Kidney (tissue), 14 donors: Measurements from ENCODE around the gene TJP1. TPM values are rescaled to one million over a fixed set of nuclear protein-coding genes. Genes with fewer than 3 reads are reported as not detected.

ENCODE experiments used
- DNase-seq, 5 donors: peaks; one replicate each; pipeline ENCODE4 v3.0.0-alpha.2; 2013 to 2020
- FAIRE-seq: peaks from 2 replicates; lab custom pipeline; 2012; peaks lifted over from hg19 to GRCh38; lab: Jason Lieb, UNC
- H3K27ac ChIP-seq, 2 donors: one replicate each; pipeline ENCODE4 v1.7.0; 2013; ENCODE audit warnings: low read depth in 2 of 2, low read length in 2 of 2, inconsistent platforms in 1 of 2
- H3K27me3 ChIP-seq: one replicate; pipeline ENCODE4 v1.7.1; 2013; ENCODE audit warnings: low read length, inconsistent platforms; ENCODE audit not compliant: control insufficient read depth, insufficient read depth
- H3K36me3 ChIP-seq, 3 donors: one replicate each; pipeline versions ENCODE4 v1.7.0 to v1.7.1; 2013; ENCODE audit warnings: low read length in 3 of 3, control low read depth in 1 of 3, inconsistent platforms in 1 of 3; ENCODE audit not compliant: insufficient read depth in 3 of 3, control insufficient read depth in 2 of 3
- H3K4me1 ChIP-seq, 3 donors: one replicate each; pipeline versions ENCODE4 v1.7.0 to v1.7.1; 2013; ENCODE audit warnings: low read length in 3 of 3, inconsistent platforms in 1 of 3, low read depth in 1 of 3; ENCODE audit not compliant: control insufficient read depth in 2 of 3, insufficient read depth in 2 of 3
- H3K4me3 ChIP-seq, 3 donors: one replicate each; pipeline versions ENCODE4 v1.7.0 to v1.8.1; 2013; ENCODE audit warnings: low read length in 3 of 3, control low read depth in 1 of 3, inconsistent platforms in 1 of 3
- H3K9ac ChIP-seq, 3 donors: one replicate each; pipeline versions ENCODE4 v1.7.0 to v1.7.1; 2013; ENCODE audit warnings: low read length in 3 of 3, control low read depth in 1 of 3, inconsistent platforms in 1 of 3
- H3K9me3 ChIP-seq, 3 donors: one replicate each; pipeline versions ENCODE4 v1.7.0 to v1.7.1; 2013; ENCODE audit warnings: low read length in 3 of 3, control low read depth in 1 of 3, inconsistent platforms in 1 of 3; ENCODE audit not compliant: control insufficient read depth in 2 of 3, insufficient read depth in 1 of 3
- CTCF ChIP-seq: IDR thresholded peaks from 3 replicates; pipeline ENCODE4 v1.5.1; 2012; ENCODE audit warnings: mild to moderate bottlenecking, moderate library complexity, borderline replicate concordance; ENCODE audit not compliant: insufficient read depth; ENCODE audit errors: extremely low read depth
- intact Hi-C: fragments of 100-400 bp; cut with DNase I; formaldehyde crosslinking; loops from one replicate; pipeline ENCODE4 v1.11.1; 2022
- polyA plus RNA-seq: library from polyadenylated mRNA; stranded (reverse); fragments of 350-450 nt; fragmentation: Illumina TruSeq; extraction: RNeasy Lipid Tissue Mini Kit (QIAGEN cat#74804); gene quantifications from one replicate; pipeline ENCODE4 v1.2.3, GENCODE V29; 2014; ENCODE audit warnings: low read depth, low replicate concordance; ENCODE audit not compliant: insufficient read depth
- total RNA-seq: library from RNA; stranded (reverse); fragmentation: NEBNext Ultra II Directional; extraction: Animal tissue kit (Norgen Biotek cat#: 25700); gene quantifications from one replicate; pipeline ENCODE4 v1.2.1, GENCODE V29; 2021
- donor health status: control.
- donor health status: control.
- donor health status: control.
- donor health status: control.
- donor health status: control.
- donor health status: DM: yes; HTN: yes; CAD: no.
- donor health status: Normal renal cell carcinoma (clear cell type).

The TJP1 gene
- total and polyA plus RNA-seq, 2 donors from 2014 or later = 17.7 to 121 TPM

DNA sequence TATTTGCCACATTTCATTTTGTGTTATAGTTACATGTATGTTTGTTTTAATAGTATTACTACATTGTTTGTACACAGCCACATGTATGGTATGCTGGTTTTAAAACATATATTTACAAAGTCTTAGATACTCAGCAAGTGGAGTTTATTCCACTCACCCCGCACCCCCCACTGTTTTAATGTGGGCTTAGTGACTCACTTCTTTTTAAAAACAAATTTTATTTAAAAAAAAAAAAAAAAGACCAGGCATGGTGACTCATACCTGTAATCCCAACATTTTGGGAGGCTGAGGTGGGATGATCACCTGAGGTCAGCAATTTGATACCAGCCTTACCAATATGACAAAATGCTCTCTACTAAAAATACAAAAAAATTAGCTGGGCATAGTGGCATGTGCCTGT, 26.9 kb upstream of the TJP1 start:
- no peak overlapping the region for H3K27ac ChIP-seq
- intact Hi-C loops = no loop called here
- peaks cover 0 to 3% (median 0%) of the 10 kb centered on the region in 3 donors for H3K9me3 ChIP-seq
- TF ChIP-seq CTCF = no peak
- no peak for DNase-seq
- no peak overlapping the region for H3K9ac ChIP-seq
- H3K27me3 ChIP-seq = no peaks in the 10 kb centered on the region
- H3K4me3 ChIP-seq = no peak overlapping the region
- H3K4me1 ChIP-seq = no peaks in the 10 kb centered on the region
- H3K36me3 ChIP-seq = no peaks in the 10 kb centered on the region
- no peak for FAIRE-seq

- Histone ChIP-seq H3K4me3 (no peak overlapping the region), H3K36me3 (no peaks in the 10 kb centered on the region), H3K27me3 (no peaks in the 10 kb centered on the region), H3K27ac (no peak overlapping the region), H3K9ac (no peak overlapping the region), H3K9me3 (peaks cover 0 to 3% (median 0%) of the 10 kb centered on the region in 3 donors), H3K4me1 (peaks cover 0 to 2% (median 0%) of the 10 kb centered on the region in 3 donors)
- DNase-seq (no peak), FAIRE-seq (no peak)
- intact Hi-C loops = no loop called here
- no peak for TF ChIP-seq CTCF
These were observed 22.1 kb upstream of the TJP1 start for GRCh38 chr15:29844290-29844903.

DNA sequence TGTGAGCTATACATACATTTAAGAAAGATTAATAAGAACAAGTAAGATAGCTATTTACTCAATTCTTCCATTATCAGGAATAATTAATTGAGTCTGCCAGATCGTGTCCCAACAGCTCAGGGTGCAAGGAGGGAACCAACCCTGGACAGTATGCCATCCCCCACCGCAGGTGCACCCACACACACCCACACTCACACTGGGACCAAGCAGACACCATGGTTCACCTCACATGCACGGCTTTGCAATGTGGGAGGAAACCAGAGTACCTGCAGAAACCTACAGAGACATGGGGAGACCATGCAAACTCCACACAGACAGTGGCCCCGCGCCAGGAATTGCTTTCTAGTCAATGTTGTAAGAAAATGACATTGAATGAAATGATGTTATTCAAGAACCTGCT, 20.0 kb upstream of the TJP1 start:
- no peaks in the 10 kb centered on the region for H3K9me3 ChIP-seq
- no peaks in the 10 kb centered on the region for H3K36me3 ChIP-seq
- H3K27me3 ChIP-seq = no peaks in the 10 kb centered on the region
- no peak overlapping the region for H3K27ac ChIP-seq
- DNase-seq = no peak
- peaks cover 0 to 2% (median 0%) of the 10 kb centered on the region in 3 donors for H3K4me1 ChIP-seq
- H3K9ac ChIP-seq = no peak overlapping the region
- intact Hi-C loops = no loop called here
- TF ChIP-seq CTCF = no peak
- FAIRE-seq = no peak
- H3K4me3 ChIP-seq = no peak overlapping the region

DNA sequence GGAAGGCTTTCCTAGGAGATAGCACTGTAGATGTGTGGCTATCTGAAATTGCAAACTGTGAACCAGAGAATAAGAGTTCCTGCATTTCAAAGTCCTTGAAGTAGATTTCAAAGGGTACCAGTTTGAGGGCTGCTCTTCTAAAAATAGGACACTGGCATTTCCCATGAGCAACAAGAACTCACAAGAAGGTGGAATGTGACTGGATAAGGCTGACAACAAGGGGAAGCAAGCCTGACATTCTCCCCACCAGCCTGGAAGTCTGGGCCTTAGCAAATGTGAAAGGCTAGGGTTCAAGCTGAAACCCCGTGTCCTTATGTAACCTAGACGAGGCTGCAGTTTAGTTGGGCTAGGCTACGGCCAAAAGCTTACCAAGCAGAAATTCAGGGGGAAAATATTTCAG, 18.7 kb upstream of the TJP1 start:
- no peak overlapping the region for H3K27ac ChIP-seq
- intact Hi-C loops = no loop called here
- TF ChIP-seq CTCF = no peak
- H3K9me3 ChIP-seq = no peaks in the 10 kb centered on the region
- H3K27me3 ChIP-seq = no peaks in the 10 kb centered on the region
- FAIRE-seq = no peak
- no peaks in the 10 kb centered on the region for H3K36me3 ChIP-seq
- H3K4me1 ChIP-seq = peaks cover 0 to 2% (median 0%) of the 10 kb centered on the region in 3 donors
- no peak overlapping the region for H3K4me3 ChIP-seq
- no peak for DNase-seq
- H3K9ac ChIP-seq = no peak overlapping the region
